Hematopoietic multipotent progenitor cell treated with erythropoietin and hydrocortisone succinate and interleukin-3 and kit ligand, for 17 days (in vitro differentiated cells): ENCODE measurements around the gene LIM2.

ENCODE experiments used
- DNase-seq: peaks from one replicate; pipeline ENCODE4 v3.0.0-alpha.2; 2015; ENCODE audit warnings: low spot score

LIM2 gene

DNA sequence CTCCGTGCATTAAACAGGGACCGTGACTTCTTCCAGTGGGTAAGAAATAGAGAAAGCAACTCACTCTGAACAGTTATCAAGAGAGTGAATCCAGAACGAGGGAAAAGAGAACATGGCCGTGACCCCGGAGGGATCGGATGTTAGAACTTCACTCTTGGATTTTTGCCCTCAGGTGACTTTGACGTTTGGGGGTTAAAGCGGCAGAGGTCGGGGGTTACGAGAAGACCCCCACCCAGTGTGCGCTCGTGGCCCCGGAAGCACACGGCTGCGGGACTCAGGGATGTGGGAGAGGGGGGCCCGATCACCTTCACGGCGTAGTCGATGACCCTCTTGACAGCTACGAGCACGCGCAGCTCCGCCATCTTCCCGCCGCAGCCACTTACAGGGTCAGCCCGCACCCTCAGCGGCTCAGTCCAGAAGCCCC is 21.8 kb downstream of the LIM2 start, which contains the start of gene ETFB:
Gene ETFB (minus strand): TSS at position 424 of the 424 bp plus-strand sequence. CDS start 62 bp downstream, at position 362.
- no peak for DNase-seq

DNA sequence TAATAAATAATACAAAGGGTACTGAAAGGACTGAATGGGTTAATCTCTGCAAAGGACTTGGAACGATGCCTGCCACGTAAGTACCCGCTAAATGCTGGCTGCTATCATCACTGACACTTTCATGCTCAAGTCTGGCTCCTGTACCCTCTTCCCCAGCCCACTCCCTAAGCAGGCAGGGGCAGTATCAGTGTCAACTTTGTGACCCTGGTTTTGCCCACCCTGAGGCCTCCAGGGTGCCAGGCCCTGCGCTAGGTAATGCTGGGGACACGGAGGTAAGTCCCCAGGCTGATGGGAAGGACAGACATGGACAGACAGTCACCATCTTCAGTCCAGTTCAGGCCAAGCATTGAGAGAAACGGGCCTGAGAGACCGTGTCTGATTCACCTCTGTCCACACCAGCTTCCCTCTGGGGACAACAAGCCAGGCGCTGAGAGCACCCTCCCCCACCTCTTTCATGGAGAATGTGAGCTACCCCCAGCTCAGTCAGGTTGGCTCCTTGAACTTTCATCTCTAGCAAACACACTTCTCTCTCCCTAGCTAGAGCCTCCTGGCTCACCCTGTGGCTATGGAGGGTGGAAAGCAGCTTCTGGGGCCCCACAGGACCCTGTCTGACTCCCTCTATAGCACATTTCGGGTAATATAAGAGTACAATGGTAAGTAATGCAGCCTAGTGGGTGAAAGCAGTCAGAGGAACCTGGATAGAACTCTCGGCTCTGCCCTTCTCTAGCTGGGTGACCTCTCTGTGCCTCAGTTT is 22.4 kb downstream of the LIM2 start:
- peak; percentile 55 for DNase-seq

GRCh38 chr19:51364200-51365106 is 23.3 kb downstream of the LIM2 start:
- DNase-seq = no peak

- no peak for DNase-seq
These were observed 26.5 kb downstream of the LIM2 start for GRCh38 chr19:51361239-51361638.

GRCh38 chr19:51359294-51359693 is 28.5 kb downstream of the LIM2 start:
- DNase-seq = no peak

DNA sequence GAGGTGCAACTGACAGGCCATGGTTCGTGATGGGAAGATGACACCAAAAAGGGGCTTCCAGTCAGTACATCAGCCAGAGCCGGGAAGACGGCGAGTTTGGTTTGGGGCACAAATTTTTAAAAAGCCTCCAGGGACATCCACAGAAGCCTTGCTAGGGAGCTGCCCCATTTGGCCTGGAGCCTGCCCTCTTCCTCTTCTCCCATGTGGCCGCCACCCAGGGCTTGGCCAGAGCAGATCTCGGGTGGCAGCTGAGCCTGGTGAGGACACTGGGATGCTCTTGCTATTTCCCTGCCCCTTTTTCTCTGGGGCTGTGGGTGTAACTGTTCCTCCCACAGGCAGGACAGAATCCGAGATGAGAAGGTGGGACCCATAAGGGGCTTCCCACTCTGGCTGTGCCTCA is 29.8 kb downstream of the LIM2 start:
- no peak for DNase-seq

GRCh38 chr19:51356159-51356801 is 31.5 kb downstream of the LIM2 start:
- DNase-seq = no peak

- no peak for DNase-seq
These were observed 33.0 kb downstream of the LIM2 start for GRCh38 chr19:51354742-51355148.

DNA sequence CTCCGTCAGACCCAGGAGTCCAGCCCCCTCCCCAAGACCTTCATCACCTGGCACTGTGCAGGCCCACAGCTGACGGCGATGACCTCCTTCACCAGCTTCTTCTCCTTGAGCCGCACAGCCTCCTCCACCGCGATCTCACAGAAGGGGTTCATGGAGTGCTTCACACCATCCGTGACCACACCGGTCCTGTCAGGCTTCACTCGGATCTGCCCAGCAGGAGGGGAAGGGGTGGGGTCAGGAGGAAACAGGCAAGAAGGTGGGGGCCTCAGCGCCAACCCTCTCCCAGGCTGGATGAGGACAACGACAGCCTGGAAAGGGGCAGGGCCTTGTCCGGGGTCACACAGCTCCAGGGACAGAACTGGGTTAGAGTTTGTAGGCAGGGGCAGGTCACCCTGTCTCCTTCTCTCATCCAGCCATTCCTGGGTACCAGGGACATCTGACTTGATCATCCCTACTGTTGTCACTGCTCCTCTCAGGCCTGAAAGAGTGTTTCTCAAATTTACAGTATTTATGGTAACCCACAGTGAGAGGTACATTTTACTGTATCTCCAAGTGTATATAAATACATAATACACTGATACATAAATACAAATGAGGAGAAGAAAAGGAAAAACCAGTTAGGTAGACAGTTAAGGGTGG is 33.6 kb downstream of the LIM2 start:
- DNase-seq = no peak

DNA sequence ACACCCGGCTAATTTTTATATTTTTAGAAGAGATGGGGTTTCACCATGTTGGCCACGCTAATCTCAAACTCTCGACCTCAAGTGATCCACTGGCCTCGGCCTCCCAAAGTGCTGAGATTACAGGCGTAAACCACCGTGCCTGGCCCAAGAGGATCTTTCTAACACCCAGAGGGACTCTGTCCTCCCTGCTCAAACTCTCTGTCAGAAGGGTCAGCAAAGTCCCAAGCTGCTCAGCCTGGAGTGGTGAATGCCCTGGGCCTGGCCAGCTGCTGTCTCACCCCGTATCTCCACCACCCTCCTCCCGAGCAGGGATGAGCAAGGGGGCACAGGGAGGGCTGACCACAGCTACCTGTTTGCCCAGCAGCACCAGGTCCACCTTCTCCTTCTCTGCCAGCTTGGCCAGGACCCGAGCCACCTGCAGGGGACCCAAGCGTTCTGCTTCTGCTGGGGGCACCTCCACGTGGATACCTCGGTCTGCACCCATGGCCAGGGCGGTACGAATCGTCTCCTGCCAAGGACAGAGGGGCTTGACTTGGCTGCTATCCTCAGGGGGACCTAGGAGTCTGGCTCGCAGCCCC is 34.9 kb downstream of the LIM2 start:
- DNase-seq = no peak

- peak; percentile 10 for DNase-seq
These were observed 36.3 kb downstream of the LIM2 start for GRCh38 chr19:51351266-51351990.

GRCh38 chr19:51347209-51347928 is 40.4 kb downstream of the LIM2 start:
- no peak for DNase-seq

DNA sequence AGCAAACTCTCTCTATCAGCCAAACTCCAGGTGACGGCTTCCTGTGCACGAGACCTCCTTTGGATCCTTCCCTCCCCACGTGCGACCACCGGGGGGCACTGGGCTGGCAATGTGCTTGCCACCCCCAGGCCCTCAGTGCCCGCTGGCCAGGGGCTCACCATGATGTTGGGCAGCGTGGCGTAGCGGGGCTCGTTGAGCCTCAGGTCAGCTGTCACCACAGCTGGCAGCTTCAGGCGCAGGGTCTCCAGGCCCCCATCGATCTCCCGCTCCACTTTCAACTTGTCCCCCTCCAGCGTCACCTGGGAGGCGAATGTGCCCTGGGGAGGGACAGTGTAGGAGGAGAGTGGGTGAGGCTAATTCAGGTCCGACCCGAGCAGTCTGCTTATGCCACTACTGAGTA is 41.0 kb downstream of the LIM2 start:
- DNase-seq = no peak

DNA sequence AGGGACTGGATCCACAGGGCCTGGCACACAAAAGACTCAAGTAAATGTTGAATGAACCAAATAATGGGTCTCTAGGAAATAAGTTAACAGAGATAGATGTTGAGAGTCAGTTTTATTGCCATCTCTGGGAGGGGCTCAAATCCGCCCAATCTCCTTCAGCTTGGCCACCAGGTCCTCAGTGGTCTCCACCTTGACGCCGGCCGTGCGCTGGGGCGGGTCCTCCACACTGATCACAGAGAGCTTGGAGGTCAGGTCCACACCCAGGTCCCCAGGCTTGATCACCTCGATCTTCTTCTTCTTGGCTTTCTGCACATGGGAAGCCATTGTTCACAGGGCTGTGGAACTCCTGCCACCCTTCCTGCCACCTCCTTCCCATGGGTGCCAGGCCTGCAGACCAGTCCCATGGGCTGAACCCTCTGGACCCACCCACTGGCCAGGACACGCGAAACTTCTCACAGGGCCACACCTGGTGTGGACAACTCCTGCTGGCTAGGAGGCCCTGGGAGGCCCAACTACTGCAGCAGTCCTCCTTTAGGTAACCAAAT is 42.6 kb downstream of the LIM2 start:
- no peak for DNase-seq

- no peak for DNase-seq
These were observed 44.9 kb downstream of the LIM2 start for GRCh38 chr19:51342631-51343569.

DNA sequence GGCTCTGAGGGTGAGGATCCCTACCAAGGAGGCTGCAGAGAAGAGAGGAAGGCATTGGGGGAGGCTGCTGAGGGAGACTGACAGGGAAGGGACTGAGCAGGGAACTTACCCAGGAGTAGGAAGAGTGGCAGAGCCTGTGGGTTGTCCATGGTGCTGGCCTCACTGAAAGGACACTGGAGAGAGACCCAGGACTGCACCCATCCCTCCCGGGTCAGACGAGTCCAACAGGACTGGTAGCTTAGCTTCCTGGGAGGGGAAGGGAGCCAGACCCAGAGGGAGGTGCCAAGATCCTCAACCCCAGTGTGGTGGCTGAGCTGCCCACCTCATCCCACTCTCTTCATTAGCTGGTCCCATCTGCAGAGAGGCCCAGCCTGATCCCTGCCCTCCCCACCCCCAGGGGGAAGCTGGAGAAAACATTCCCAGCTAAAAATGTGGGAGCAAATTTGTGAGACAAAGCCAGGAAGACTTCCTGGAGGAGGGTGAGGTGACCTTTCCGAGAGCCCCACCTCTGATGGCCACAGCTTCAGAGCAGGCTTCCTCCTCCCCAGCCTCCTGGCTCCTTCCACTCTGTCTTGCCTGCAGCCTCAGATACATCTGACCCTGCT is 45.7 kb downstream of the LIM2 start, which contains the start of gene VSIG10L:
Gene VSIG10L (minus strand): TSS at position 164 of the 605 bp plus-strand sequence. CDS start 15 bp downstream, at position 149.
- DNase-seq = no peak

DNA sequence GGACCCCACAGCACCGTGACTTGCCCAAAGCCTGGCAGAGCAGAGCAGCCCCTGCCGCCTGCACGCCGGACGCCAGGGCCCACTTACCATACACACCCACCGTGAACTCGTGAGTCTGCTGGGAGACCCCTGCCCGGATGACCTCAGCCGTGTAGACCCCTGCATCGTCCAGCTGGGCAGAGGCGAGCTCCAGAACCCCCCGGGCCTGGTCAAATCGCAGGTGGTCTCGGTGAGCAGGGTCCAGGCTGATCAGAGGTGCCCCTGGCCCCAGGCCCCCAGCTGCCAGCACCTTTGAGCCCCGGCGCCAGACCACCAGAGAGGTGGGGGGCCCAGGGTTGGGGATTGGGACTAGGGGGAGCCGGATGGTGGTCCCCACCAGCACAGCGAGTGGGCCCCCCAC is 46.7 kb downstream of the LIM2 start:
- DNase-seq = no peak
